ENCODE data around the gene PRC1.
"Not testable (repeated sequence)": the region's sequence is repeated elsewhere in the genome, so short reads cannot be mapped to it uniquely, and the experiment has no call there.

Gene PRC1

DNA sequence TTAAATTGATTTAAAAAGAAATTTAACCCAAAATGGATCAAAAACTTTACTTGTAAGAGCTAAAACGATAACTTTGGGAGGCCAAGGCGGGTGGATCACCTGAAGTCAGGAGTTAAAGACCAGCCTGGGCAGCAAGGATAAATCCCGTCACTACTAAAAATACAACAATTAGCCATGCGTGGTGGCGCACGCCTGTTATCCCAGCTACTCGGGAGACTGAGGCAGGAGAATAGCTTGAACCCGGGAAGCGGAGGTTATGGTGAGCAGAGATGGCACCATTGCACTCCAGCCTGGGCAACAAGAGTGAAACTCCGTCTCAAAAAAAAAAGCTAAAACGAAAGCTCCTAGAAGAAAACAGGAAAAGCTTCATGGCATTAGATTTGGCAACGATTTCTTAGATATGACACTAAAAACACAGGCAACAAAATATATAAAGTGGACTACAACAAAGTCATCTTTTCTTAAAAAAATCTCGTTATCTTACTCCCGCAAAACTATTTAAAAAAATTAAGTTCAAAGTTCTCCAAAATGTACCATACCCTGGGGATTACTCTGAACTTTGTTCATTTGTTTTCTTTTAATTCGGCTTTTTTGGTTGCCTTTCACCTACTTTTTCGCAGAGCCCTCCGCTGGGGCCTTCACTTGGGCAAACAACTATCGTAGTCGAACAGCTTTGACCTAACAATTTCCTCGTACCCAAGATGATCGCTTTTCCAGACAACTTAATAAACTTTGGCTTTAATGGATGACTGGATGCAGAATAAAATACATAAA, 64.9 kb downstream of the PRC1 start:
- peak overlapping the region; percentile 100 for H3K4me2 ChIP-seq (ENCODE audit: low read length)
- H3K27me3 ChIP-seq (ENCODE audit: control insufficient read depth, insufficient read depth, low read length): no peaks in the 10 kb centered on the region
- peak overlapping the region; percentile 79 for H3K4me3 ChIP-seq (ENCODE audit: low read length)
- peak overlapping the region; percentile 84 for H3K9ac ChIP-seq (ENCODE audit: low read depth, low read length)
- H3K9me3 ChIP-seq (replicated peaks; ENCODE audit: low read length): no peaks in the 10 kb centered on the region
- H3K4me1 ChIP-seq (ENCODE audit: control insufficient read depth, insufficient read depth, low read length): peaks cover 30% of the 10 kb centered on the region
- no peaks in the 10 kb centered on the region for H3K36me3 ChIP-seq (ENCODE audit: insufficient read depth, low read length)

DNA sequence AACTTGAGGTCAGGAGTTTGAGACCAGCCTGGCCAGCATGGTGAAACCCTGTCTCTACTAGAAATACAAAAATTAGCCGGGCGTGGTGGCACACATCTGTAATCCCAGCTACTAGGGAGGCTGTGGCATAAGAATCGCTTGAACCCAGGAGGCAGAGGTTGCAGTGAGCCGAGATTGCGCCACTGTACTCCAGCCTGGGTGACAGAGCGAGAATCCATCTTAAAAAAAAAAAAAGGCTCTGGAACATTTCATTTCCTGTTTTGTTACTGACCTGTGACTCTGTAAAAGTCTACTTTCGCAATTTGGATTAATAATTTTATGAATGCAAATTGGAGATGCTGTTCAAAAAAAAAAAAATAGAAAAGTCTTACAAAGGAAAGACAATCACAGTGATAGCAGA, 66.2 kb downstream of the PRC1 start:
- not testable (repeated sequence) for H3K36me3 ChIP-seq (ENCODE audit: insufficient read depth, low read length); H3K4me2 ChIP-seq (ENCODE audit: low read length); H3K9me3 ChIP-seq (replicated peaks; ENCODE audit: low read length); H3K4me3 ChIP-seq (ENCODE audit: low read length); H3K9ac ChIP-seq (ENCODE audit: low read depth, low read length); H3K27me3 ChIP-seq (ENCODE audit: control insufficient read depth, insufficient read depth, low read length)
- H3K4me1 ChIP-seq (ENCODE audit: control insufficient read depth, insufficient read depth, low read length): peaks cover 27% of the 10 kb centered on the region

DNA sequence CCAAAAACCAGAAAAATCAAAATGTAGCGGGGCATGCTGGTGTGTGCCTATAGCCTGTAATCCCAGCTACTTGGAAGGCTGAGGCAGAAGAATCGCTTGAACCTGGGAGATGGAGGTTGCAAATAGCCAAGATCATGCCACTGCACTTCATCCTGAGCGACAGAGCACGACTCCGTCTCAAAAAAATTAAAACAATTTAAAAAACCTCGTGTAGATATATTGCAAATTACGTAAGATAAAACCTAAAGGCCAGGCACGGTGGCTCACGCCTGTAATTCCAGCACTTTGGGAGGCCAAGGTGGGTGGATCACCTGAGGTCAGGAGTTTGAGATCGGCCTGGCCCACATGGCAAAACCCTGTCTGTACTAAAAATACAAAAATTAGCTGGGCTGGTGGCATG, 67.6 kb downstream of the PRC1 start:
- not testable (repeated sequence) for H3K9me3 ChIP-seq (replicated peaks; ENCODE audit: low read length); H3K4me2 ChIP-seq (ENCODE audit: low read length); H3K4me3 ChIP-seq (ENCODE audit: low read length); H3K27me3 ChIP-seq (ENCODE audit: control insufficient read depth, insufficient read depth, low read length); H3K9ac ChIP-seq (ENCODE audit: low read depth, low read length); H3K36me3 ChIP-seq (ENCODE audit: insufficient read depth, low read length)
- H3K4me1 ChIP-seq (ENCODE audit: control insufficient read depth, insufficient read depth, low read length): peaks cover 20% of the 10 kb centered on the region

DNA sequence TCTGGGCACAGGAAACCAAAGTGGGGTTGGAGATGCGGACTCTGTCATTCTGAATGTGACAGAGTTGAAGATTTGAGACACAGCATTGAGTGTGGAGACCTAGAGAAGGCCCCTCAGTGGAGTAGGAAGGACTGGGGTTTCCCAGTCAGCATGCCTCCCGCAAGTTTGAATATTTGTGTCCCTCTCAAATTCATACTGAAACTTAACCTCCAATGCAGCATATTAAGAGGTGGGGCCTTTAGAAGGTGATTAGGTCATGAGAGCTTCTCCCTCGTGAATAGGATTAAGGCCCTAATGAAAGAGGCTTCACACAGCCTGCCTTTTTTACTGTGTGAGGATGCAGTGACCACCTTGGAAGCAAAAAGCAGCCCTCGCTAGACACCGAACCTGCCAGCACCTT, 70.0 kb downstream of the PRC1 start:
- Histone ChIP-seq H3K4me3 (ENCODE audit: low read length) (no peak overlapping the region), H3K4me2 (ENCODE audit: low read length) (no peak overlapping the region), H3K9ac (ENCODE audit: low read depth, low read length) (no peak overlapping the region), H3K27me3 (ENCODE audit: control insufficient read depth, insufficient read depth, low read length) (no peaks in the 10 kb centered on the region), H3K36me3 (ENCODE audit: insufficient read depth, low read length) (peaks cover 16% of the 10 kb centered on the region), H3K9me3 (replicated peaks; ENCODE audit: low read length) (no peaks in the 10 kb centered on the region), H3K4me1 (ENCODE audit: control insufficient read depth, insufficient read depth, low read length) (peaks cover 2% of the 10 kb centered on the region)

DNA sequence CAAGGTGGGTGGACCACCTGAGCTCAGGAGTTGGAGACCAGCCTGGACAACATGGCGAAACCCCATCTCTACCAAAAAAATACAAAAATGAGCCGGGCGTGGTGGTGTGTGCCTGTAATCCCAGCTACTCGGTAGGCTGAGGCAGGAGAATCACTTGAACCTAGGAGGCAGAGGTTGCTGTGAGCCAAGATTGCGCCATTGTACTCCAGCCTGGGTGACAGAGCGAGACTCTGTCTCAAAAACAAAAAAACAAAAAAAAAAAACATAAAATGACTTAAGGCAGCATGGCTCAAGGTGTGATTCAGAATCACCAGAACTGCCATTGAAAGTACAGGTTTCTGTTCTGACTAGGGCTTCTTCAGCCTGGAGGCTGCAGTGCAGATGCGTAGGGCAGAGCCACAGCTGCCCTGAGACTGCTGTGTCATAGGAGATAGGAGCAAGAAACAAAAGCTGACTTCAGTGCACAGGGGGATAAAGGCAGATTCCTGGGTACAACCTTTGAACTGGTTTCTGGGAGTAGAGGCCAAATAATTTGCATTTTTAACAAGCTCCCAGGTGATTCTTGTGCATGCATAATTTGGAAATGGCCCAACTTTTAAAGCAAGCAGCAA, 71.5 kb downstream of the PRC1 start:
- not testable (repeated sequence) for H3K9ac ChIP-seq (ENCODE audit: low read depth, low read length); H3K4me3 ChIP-seq (ENCODE audit: low read length); H3K27me3 ChIP-seq (ENCODE audit: control insufficient read depth, insufficient read depth, low read length); H3K9me3 ChIP-seq (replicated peaks; ENCODE audit: low read length); H3K4me2 ChIP-seq (ENCODE audit: low read length); H3K4me1 ChIP-seq (ENCODE audit: control insufficient read depth, insufficient read depth, low read length)
- peaks cover 27% of the 10 kb centered on the region for H3K36me3 ChIP-seq (ENCODE audit: insufficient read depth, low read length)

DNA sequence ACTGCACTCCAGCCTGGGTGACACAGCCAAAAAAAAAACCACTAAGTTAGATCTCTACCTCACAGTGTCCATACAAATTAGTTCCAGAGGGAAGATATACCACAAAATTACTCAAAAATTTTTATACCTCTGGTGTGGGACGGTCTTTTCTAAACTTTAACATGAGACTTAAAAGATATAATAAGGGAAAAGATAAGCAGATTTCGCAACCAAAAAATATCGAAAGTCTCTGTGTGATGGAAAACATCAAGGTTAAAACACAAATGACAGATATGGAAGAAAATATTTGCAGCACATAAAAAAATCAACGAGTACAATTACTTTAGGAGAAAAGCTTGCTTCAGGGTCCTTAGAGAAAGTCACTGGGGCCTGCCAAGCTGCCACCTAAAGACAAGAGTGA, 72.4 kb downstream of the PRC1 start:
- Histone ChIP-seq H3K4me3 (ENCODE audit: low read length) (no peak overlapping the region), H3K36me3 (ENCODE audit: insufficient read depth, low read length) (peaks cover 35% of the 10 kb centered on the region), H3K27me3 (ENCODE audit: control insufficient read depth, insufficient read depth, low read length) (no peaks in the 10 kb centered on the region), H3K4me2 (ENCODE audit: low read length) (no peak overlapping the region), H3K9ac (ENCODE audit: low read depth, low read length) (no peak overlapping the region), H3K9me3 (replicated peaks; ENCODE audit: low read length) (no peaks in the 10 kb centered on the region), H3K4me1 (ENCODE audit: control insufficient read depth, insufficient read depth, low read length) (no peaks in the 10 kb centered on the region)

DNA sequence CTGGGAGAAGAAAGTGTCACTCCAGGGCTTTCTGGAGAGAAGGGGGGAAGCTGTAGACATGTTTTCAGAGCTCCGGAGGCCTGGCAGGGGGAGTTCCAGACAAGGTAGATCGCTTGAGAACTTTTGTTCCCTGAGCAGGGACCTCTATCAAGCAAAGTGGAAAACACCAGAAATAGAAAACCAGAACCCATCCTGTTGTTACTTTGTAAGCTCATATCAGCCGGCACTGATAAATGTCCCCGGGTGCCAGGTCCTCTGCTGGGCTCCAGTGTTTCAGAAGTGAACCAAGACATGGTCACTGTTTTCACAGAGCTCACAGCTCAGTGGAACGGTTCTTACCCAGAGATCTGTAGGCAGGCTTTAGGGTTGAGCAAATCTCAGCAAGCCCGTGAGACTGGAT, 75.5 kb downstream of the PRC1 start:
- H3K36me3 ChIP-seq (ENCODE audit: insufficient read depth, low read length): peaks cover 46% of the 10 kb centered on the region

DNA sequence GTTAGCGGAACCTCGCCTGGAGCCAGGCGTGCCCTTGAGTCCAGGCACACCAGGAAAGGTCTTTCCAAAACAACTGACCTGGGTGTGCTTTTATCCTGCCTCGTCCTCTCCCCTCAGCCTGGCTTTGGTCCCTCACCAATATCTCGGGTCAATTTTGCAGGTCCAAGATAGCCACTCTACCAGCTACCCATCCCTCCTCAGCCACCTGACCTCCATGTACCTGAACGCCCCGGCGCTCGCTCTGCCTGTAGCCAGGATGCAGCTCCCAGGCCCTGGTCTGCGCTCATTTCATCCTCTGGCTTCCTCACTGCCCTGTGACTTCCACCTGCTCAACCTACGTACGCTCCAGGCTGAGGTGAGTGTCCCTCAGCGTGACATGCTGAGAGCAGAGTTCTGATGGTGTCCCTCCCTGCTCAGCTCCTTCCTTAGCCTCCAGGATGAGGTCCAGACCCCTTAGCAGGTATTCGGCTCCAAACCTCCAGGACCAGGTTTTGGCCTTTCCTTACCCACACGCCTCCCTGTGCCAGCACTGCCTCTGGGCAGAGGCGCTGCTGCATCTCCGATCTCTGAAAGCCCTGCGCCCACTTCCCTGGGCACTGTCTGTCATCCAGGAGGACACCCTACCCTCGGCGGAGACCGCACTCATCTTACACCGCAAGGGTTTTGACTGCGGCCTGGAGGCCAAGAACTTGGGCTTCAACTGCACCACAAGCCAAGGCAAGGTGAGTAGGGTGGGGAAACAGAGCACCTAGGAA, 76.1 kb downstream of the PRC1 start:
- Histone ChIP-seq H3K27me3 (ENCODE audit: control insufficient read depth, insufficient read depth, low read length) (no peaks in the 10 kb centered on the region), H3K4me1 (ENCODE audit: control insufficient read depth, insufficient read depth, low read length) (no peaks in the 10 kb centered on the region), H3K36me3 (ENCODE audit: insufficient read depth, low read length) (peaks cover 46% of the 10 kb centered on the region), H3K9me3 (replicated peaks; ENCODE audit: low read length) (no peaks in the 10 kb centered on the region), H3K9ac (ENCODE audit: low read depth, low read length) (no peak overlapping the region), H3K4me3 (ENCODE audit: low read length) (no peak overlapping the region), H3K4me2 (ENCODE audit: low read length) (no peak overlapping the region)

More for the DNA sequence above, 75.5 kb downstream of the PRC1 start:
- no peaks in the 10 kb centered on the region for H3K4me1 ChIP-seq (ENCODE audit: control insufficient read depth, insufficient read depth, low read length)
- H3K4me2 ChIP-seq (ENCODE audit: low read length): no peak overlapping the region
- H3K9me3 ChIP-seq (replicated peaks; ENCODE audit: low read length): no peaks in the 10 kb centered on the region
- H3K27me3 ChIP-seq (ENCODE audit: control insufficient read depth, insufficient read depth, low read length): no peaks in the 10 kb centered on the region
- H3K4me3 ChIP-seq (ENCODE audit: low read length): no peak overlapping the region
- no peak overlapping the region for H3K9ac ChIP-seq (ENCODE audit: low read depth, low read length)

DNA sequence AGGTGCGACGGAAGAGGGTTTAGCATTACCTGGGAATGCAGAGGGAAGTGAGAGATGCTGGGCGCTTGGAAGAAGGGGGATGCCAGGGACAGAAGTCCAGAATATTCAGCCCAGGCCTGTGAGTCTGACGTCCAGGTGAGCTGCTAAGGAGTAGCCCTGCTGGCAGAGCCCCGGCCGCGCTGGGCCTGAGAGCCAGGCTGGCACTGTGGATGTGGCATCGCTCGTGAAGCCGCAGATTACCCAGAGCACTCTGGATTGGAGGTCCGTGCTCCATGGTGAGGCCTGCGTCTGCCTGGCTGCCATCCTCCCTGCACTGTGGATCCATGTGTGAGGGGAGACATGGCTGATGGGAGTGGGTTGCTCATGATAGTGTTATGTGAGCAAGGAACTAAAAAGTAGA, 76.8 kb downstream of the PRC1 start:
- Histone ChIP-seq H3K4me1 (ENCODE audit: control insufficient read depth, insufficient read depth, low read length) (no peaks in the 10 kb centered on the region), H3K9me3 (replicated peaks; ENCODE audit: low read length) (no peaks in the 10 kb centered on the region), H3K4me2 (ENCODE audit: low read length) (no peak overlapping the region), H3K9ac (ENCODE audit: low read depth, low read length) (no peak overlapping the region), H3K27me3 (ENCODE audit: control insufficient read depth, insufficient read depth, low read length) (no peaks in the 10 kb centered on the region), H3K4me3 (ENCODE audit: low read length) (no peak overlapping the region), H3K36me3 (ENCODE audit: insufficient read depth, low read length) (peaks cover 51% of the 10 kb centered on the region)

DNA sequence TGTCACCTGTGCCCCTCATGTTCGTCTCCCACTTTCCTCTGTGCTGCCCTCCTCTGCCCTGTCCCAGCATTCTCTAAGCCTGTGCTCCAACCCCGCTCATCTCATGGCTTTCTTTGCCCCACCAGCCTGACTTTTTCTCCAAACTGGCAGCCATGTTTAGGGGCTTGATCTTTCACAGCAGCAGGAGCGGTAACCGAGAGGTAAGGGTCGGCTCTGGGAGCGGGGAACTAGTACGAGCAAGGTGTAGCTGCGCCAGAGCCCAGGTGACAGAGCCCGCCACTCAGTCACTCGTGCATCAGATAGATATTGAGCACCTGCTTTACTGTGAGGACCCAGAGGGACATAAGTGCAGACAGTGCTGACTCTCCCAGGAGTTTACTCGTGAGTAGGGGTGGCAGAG, 77.9 kb downstream of the PRC1 start:
- no peaks in the 10 kb centered on the region for H3K4me1 ChIP-seq (ENCODE audit: control insufficient read depth, insufficient read depth, low read length)
- H3K9me3 ChIP-seq (replicated peaks; ENCODE audit: low read length): no peaks in the 10 kb centered on the region
- peaks cover 59% of the 10 kb centered on the region for H3K36me3 ChIP-seq (ENCODE audit: insufficient read depth, low read length)
- no peaks in the 10 kb centered on the region for H3K27me3 ChIP-seq (ENCODE audit: control insufficient read depth, insufficient read depth, low read length)
- H3K4me2 ChIP-seq (ENCODE audit: low read length): no peak overlapping the region
- H3K4me3 ChIP-seq (ENCODE audit: low read length): no peak overlapping the region
- no peak overlapping the region for H3K9ac ChIP-seq (ENCODE audit: low read depth, low read length)

Data from skeletal muscle satellite cell (primary cell).